Measurements from ENCODE around the gene NPR3. TPM values are rescaled to one million over a fixed set of nuclear protein-coding genes. Genes with fewer than 3 reads are reported as not detected.

The NPR3 gene
- total RNA-seq, 4 donors from 2014 or later = 6.1 to 10.1 (median 8.1) TPM

DNA sequence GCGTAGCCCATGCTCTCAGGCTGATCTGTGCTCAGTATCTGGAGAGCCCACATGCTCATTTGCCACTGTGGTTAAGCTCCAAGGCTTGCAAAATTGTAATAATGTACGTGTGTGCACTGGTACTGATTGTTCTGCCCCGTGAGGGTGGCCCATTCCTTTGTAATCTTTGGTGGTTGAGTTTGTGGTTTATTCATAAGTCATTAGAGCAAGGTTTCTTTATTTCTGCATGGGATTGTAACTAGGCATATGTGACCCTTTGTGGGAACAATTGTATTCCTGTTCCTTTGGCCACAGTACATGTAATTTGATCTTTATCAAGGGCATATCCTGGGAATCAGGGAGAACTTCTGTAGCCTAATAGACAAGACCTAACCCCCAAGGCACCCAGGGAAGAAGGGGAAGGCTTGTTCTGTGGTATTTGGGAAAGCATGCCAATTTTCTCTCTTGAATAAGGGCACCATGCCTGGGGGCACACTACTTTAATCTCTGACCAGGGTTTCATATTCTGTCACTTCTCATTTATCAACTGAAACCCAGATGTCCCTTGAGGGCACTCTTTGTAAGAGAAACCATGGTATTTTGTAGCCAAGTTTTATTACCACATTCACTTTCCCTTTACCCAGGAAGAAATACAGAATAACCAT is 74.6 kb downstream of the NPR3 start:
- Histone ChIP-seq H3K9me3 (no peaks in the 10 kb centered on the region), H3K27me3 (no peaks in the 10 kb centered on the region), H3K36me3 (no peaks in the 10 kb centered on the region), H3K4me1 (no peaks in the 10 kb centered on the region), H3K27ac (no peak overlapping the region), H3K4me3 (no peak overlapping the region)
- TF ChIP-seq POLR2A (IDR thresholded peaks at IDR 0.05) (no peak), EP300 (IDR thresholded peaks at IDR 0.05) (no peak), POLR2AphosphoS5 (IDR thresholded peaks at IDR 0.05) (no peak)
- TF ChIP-seq, protein P1, sequence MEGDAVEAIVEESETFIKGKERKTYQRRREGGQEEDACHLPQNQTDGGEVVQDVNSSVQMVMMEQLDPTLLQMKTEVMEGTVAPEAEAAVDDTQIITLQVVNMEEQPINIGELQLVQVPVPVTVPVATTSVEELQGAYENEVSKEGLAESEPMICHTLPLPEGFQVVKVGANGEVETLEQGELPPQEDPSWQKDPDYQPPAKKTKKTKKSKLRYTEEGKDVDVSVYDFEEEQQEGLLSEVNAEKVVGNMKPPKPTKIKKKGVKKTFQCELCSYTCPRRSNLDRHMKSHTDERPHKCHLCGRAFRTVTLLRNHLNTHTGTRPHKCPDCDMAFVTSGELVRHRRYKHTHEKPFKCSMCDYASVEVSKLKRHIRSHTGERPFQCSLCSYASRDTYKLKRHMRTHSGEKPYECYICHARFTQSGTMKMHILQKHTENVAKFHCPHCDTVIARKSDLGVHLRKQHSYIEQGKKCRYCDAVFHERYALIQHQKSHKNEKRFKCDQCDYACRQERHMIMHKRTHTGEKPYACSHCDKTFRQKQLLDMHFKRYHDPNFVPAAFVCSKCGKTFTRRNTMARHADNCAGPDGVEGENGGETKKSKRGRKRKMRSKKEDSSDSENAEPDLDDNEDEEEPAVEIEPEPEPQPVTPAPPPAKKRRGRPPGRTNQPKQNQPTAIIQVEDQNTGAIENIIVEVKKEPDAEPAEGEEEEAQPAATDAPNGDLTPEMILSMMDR (IDR thresholded peaks at IDR 0.05) = no peak
- WGBS = 71% methylated on average over 3 of the region's 3 CpGs
- no peak for DNase-seq (ENCODE audit: low spot score in 2 of 2)

DNA sequence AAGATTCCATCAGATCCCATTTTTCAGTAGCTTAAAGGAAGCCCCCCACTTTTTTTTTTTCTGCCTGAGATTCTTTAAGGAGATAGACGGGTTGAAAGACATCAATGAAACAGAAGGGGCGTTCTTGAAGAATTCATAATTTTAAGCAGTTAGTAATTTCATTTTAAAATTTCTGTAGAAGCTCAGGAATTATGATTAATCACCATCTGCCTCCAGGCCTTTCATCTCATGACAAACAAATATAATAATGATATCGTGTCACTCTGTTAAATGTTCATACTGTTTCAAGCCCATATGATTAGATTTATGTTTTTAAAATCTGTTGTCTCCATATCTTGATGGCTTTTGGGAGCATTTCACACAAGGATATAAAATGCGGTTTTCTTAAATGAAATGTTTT is 75.2 kb downstream of the NPR3 start:
- Histone ChIP-seq H3K27me3 (no peaks in the 10 kb centered on the region), H3K36me3 (no peaks in the 10 kb centered on the region), H3K4me1 (no peaks in the 10 kb centered on the region), H3K9me3 (no peaks in the 10 kb centered on the region), H3K27ac (no peak overlapping the region), H3K4me3 (no peak overlapping the region)
- TF ChIP-seq POLR2A (IDR thresholded peaks at IDR 0.05) (no peak), EP300 (IDR thresholded peaks at IDR 0.05) (no peak), POLR2AphosphoS5 (IDR thresholded peaks at IDR 0.05) (no peak)
- TF ChIP-seq, protein P1 (IDR thresholded peaks at IDR 0.05) = no peak
- DNase-seq (ENCODE audit: low spot score in 2 of 2) = no peak
- 71% methylated on average over 4 of the region's 4 CpGs for WGBS

DNA sequence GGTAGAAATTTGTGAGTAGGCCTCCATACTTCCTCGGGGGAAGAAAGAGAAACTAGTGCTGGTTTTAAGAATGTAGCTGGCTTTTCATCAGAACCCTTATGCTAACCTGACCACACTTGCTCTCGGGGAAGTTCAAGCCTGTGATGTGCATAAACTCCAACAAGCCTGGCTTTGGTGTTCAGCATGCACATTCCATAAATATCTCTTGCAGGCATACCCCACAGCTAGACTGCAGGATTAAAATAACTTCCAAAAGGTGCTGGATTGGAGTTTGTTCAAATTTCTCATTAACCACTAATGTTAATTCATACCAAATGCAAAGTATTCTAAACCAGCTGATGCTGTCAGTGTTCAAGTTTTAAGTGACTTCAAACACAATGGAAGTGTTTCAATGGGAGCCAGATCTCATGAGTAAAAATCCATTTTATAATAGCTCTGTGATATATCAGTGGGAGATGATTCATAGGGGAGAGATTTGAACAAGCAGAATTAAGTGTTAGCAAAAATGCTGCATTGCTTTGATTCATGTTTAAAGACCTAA is 79.4 kb downstream of the NPR3 start:
- no peaks in the 10 kb centered on the region for H3K4me1 ChIP-seq
- H3K27me3 ChIP-seq = no peaks in the 10 kb centered on the region
- no peak overlapping the region for H3K4me3 ChIP-seq
- H3K9me3 ChIP-seq = no peaks in the 10 kb centered on the region
- TF ChIP-seq, protein P1 (IDR thresholded peaks at IDR 0.05) = no peak
- TF ChIP-seq EP300 (IDR thresholded peaks at IDR 0.05) = no peak
- no peak for TF ChIP-seq POLR2AphosphoS5 (IDR thresholded peaks at IDR 0.05)
- no peak for TF ChIP-seq POLR2A (IDR thresholded peaks at IDR 0.05)
- no peak overlapping the region for H3K27ac ChIP-seq
- no peak for DNase-seq (ENCODE audit: low spot score in 2 of 2)
- no peaks in the 10 kb centered on the region for H3K36me3 ChIP-seq
- 39% methylated on average over 2 of the region's 2 CpGs for WGBS

DNA sequence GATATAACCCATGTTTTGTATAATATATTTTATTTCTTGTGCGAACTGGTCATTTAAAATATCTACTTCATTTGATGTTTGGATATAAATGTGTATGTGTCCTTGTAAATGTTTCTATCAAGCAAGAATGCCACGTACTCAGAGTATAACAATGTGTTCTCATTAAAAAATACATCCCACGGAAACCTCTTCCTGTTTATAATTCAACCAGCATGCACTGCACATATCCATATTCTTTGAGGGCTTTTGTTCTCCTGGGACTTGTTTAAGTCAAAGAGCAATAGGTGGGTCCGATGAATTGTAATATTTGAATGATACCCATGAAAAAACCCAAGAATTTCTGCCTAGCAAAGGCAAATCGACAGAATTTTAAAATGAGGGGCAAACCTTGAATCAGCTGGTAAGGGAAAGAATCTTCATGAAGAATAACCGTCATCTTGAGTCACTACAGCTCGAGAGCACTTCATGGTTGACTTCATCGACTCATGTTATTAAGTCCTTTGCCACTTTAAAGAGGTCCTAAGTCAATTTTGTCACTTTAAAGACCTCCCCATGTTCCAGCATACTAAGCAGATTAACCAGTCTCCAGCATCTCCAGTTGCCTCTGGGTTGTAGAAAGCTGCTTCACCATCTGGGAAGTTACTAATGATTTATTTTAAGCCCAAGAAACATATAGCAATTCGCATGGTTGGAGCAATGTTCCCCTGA is 80.6 kb downstream of the NPR3 start:
- Histone ChIP-seq H3K4me3 (no peak overlapping the region), H3K9me3 (no peaks in the 10 kb centered on the region), H3K4me1 (no peaks in the 10 kb centered on the region), H3K27ac (no peak overlapping the region), H3K27me3 (no peaks in the 10 kb centered on the region), H3K36me3 (no peaks in the 10 kb centered on the region)
- 83% methylated on average over 8 of the region's 9 CpGs for WGBS
- no peak for TF ChIP-seq POLR2AphosphoS5 (IDR thresholded peaks at IDR 0.05)
- no peak for TF ChIP-seq POLR2A (IDR thresholded peaks at IDR 0.05)
- TF ChIP-seq, protein P1 (IDR thresholded peaks at IDR 0.05) = no peak
- TF ChIP-seq EP300 (IDR thresholded peaks at IDR 0.05) = no peak
- no peak for DNase-seq (ENCODE audit: low spot score in 2 of 2)

DNA sequence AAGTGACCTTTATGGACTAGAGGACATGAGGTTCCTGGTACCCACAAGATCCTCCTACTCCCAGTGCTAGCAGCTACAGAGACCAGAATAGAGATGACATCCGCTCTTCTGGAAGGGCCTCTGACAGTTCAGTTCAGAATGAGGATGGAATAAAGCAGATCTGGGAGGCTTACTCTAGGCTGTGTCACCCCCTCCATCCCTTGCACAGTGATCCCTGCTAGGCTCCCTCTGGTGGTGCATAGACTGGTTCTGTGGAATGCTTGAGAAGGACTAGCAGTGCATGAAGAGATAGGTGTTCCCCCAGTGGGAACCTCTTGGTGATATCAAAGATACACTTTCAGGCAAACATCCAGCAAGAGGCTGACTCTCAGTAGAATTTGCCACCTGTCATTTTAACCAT is 83.0 kb downstream of the NPR3 start:
- Histone ChIP-seq H3K4me1 (no peaks in the 10 kb centered on the region), H3K36me3 (no peaks in the 10 kb centered on the region), H3K9me3 (no peaks in the 10 kb centered on the region), H3K4me3 (no peak overlapping the region), H3K27me3 (no peaks in the 10 kb centered on the region), H3K27ac (no peak overlapping the region)
- TF ChIP-seq EP300 (IDR thresholded peaks at IDR 0.05) (no peak), POLR2A (IDR thresholded peaks at IDR 0.05) (no peak), POLR2AphosphoS5 (IDR thresholded peaks at IDR 0.05) (no peak)
- TF ChIP-seq, protein P1 (IDR thresholded peaks at IDR 0.05) = no peak
- WGBS = 90% methylated on average over 1 of the region's 1 CpG
- DNase-seq (ENCODE audit: low spot score in 2 of 2) = no peak

All from suprapubic skin (tissue), 4 donors.